Measurements from ENCODE around the gene DBNL.
A peak's percentile ranks its signal among the peaks of the same experiment; 100 is the strongest.

The DBNL gene

GRCh38 chr7:44059219-44060090 is 15.0 kb downstream of the DBNL start:
- TF ChIP-seq CTCF (IDR thresholded peaks at IDR 0.05; ENCODE audit: borderline replicate concordance, control extremely low read depth, extremely low read depth, insufficient read depth, missing control alignments), result no peak
- peak; percentile 84 for DNase-seq (ENCODE audit: low spot score)
- in situ Hi-C loops (cut with MboI; ENCODE audit: low sequenced_read_pairs, unreplicated experiment), result no loop called here

GRCh38 chr7:44060091-44060947 is 15.8 kb downstream of the DBNL start:
- no peak for TF ChIP-seq CTCF (IDR thresholded peaks at IDR 0.05; ENCODE audit: borderline replicate concordance, control extremely low read depth, extremely low read depth, insufficient read depth, missing control alignments)
- in situ Hi-C loops (cut with MboI; ENCODE audit: low sequenced_read_pairs, unreplicated experiment), result no loop called here
- no peak for DNase-seq (ENCODE audit: low spot score)

- in situ Hi-C loops (cut with MboI; ENCODE audit: low sequenced_read_pairs, unreplicated experiment), result no loop called here
- DNase-seq (ENCODE audit: low spot score), result no peak
- TF ChIP-seq CTCF (IDR thresholded peaks at IDR 0.05; ENCODE audit: borderline replicate concordance, control extremely low read depth, extremely low read depth, insufficient read depth, missing control alignments), result no peak
These were observed 16.6 kb downstream of the DBNL start for GRCh38 chr7:44060948-44061644.

- DNase-seq (ENCODE audit: low spot score), result no peak
- in situ Hi-C loops (cut with MboI; ENCODE audit: low sequenced_read_pairs, unreplicated experiment), result no loop called here
- no peak for TF ChIP-seq CTCF (IDR thresholded peaks at IDR 0.05; ENCODE audit: borderline replicate concordance, control extremely low read depth, extremely low read depth, insufficient read depth, missing control alignments)
These were observed 17.2 kb downstream of the DBNL start for GRCh38 chr7:44061645-44062179.

- no peak for DNase-seq (ENCODE audit: low spot score)
- in situ Hi-C loops (cut with MboI; ENCODE audit: low sequenced_read_pairs, unreplicated experiment), result no loop called here
- TF ChIP-seq CTCF (IDR thresholded peaks at IDR 0.05; ENCODE audit: borderline replicate concordance, control extremely low read depth, extremely low read depth, insufficient read depth, missing control alignments), result no peak
These were observed 17.8 kb downstream of the DBNL start for GRCh38 chr7:44062180-44062902.

Data from GM13976 (cell line).